NB4 (cell line): ENCODE results near the gene CAMK2D.

Experiments
- MYC ChIP-seq: IDR thresholded peaks from 2 replicates; pipeline ENCODE4 v1.6.1; 2011; ENCODE audit warnings: low read depth, low read length
- POLR2A ChIP-seq: IDR thresholded peaks from 2 replicates; pipeline ENCODE4 v1.6.1; 2011; ENCODE audit warnings: mild to moderate bottlenecking; ENCODE audit not compliant: insufficient read length; ENCODE audit errors: extremely low read depth
- TF ChIP-seq, protein P1 (sequence below): IDR thresholded peaks from one replicate; pipeline ENCODE4 v1.5.1; 2012; ENCODE audit warnings: low read depth, low read length

DNA sequence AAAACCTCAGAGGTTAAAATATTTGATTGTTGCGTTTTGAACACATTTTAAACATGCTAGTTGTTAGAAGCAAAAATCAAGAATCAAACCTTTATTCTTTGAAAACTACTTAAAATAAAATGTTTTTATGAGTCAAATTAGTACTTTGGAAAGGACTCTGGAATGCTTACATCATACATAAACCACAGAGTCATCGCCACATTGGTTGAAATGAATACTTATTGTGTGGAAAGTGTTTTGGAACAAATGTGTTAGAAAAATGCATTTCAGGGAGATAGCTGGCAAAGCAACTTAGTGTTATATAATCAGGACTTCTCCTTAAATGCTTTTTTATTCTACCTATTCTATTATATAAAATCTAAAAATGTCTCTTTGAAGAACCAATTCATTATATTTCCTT is 49.4 kb upstream of the CAMK2D start:
- TF ChIP-seq, protein P1, sequence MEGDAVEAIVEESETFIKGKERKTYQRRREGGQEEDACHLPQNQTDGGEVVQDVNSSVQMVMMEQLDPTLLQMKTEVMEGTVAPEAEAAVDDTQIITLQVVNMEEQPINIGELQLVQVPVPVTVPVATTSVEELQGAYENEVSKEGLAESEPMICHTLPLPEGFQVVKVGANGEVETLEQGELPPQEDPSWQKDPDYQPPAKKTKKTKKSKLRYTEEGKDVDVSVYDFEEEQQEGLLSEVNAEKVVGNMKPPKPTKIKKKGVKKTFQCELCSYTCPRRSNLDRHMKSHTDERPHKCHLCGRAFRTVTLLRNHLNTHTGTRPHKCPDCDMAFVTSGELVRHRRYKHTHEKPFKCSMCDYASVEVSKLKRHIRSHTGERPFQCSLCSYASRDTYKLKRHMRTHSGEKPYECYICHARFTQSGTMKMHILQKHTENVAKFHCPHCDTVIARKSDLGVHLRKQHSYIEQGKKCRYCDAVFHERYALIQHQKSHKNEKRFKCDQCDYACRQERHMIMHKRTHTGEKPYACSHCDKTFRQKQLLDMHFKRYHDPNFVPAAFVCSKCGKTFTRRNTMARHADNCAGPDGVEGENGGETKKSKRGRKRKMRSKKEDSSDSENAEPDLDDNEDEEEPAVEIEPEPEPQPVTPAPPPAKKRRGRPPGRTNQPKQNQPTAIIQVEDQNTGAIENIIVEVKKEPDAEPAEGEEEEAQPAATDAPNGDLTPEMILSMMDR: no peak
- no peak for TF ChIP-seq POLR2A
- TF ChIP-seq MYC: no peak
